NB4 (cell line): ENCODE data around the gene METTL26.
A peak's percentile ranks its signal among the peaks of the same experiment; 100 is the strongest.

Experiments
- DNase-seq: peaks from one replicate; pipeline ENCODE4 v3.0.0; 2010; ENCODE audit warnings: low read depth
- H3K4me3 ChIP-seq: one replicate; pipeline ENCODE4 v1.5.1; 2011; ENCODE audit warnings: mild to moderate bottlenecking, low read depth, low read length, moderate library complexity
- MYC ChIP-seq: IDR thresholded peaks from 2 replicates; pipeline ENCODE4 v1.6.1; 2011; ENCODE audit warnings: low read depth, low read length
- POLR2A ChIP-seq: IDR thresholded peaks from 2 replicates; pipeline ENCODE4 v1.6.1; 2011; ENCODE audit warnings: mild to moderate bottlenecking; ENCODE audit not compliant: insufficient read length; ENCODE audit errors: extremely low read depth
- TF ChIP-seq, protein P1 (sequence below): IDR thresholded peaks from one replicate; pipeline ENCODE4 v1.5.1; 2012; ENCODE audit warnings: low read depth, low read length
- TF ChIP-seq, protein P2 (sequence below): IDR thresholded peaks from 2 replicates; pipeline ENCODE4 v1.6.1; 2011; ENCODE audit warnings: low read depth, low read length

Gene METTL26

DNA sequence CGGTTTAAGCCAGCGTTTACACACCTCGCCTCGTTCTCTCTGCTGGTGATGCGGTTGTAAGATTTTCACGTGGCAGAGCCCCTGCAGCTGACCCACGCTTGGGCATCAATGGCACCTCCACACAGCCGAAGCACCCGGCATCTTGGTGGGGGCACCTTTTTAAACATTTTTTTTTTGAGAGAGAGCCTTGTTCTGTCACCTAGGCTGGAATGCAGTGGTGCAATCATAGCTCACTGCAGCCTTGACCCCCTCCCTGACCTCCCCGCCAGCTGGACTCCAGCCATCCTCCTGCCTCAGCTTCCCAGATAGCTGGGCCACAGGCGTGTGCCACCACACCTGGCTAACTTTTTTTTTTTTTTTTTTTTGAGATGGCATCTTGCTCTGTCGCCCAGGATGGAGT, 17.9 kb upstream of the METTL26 start:
- H3K4me3 ChIP-seq = no peak overlapping the region
- DNase-seq = no peak
- TF ChIP-seq POLR2A (no peak), MYC (no peak)
- TF ChIP-seq, protein P1, sequence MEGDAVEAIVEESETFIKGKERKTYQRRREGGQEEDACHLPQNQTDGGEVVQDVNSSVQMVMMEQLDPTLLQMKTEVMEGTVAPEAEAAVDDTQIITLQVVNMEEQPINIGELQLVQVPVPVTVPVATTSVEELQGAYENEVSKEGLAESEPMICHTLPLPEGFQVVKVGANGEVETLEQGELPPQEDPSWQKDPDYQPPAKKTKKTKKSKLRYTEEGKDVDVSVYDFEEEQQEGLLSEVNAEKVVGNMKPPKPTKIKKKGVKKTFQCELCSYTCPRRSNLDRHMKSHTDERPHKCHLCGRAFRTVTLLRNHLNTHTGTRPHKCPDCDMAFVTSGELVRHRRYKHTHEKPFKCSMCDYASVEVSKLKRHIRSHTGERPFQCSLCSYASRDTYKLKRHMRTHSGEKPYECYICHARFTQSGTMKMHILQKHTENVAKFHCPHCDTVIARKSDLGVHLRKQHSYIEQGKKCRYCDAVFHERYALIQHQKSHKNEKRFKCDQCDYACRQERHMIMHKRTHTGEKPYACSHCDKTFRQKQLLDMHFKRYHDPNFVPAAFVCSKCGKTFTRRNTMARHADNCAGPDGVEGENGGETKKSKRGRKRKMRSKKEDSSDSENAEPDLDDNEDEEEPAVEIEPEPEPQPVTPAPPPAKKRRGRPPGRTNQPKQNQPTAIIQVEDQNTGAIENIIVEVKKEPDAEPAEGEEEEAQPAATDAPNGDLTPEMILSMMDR = no peak
- TF ChIP-seq, protein P2, sequence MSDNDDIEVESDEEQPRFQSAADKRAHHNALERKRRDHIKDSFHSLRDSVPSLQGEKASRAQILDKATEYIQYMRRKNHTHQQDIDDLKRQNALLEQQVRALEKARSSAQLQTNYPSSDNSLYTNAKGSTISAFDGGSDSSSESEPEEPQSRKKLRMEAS = no peak

- no peak for TF ChIP-seq MYC
- no peak for TF ChIP-seq POLR2A
- no peak for DNase-seq
- H3K4me3 ChIP-seq = no peak overlapping the region
Measured at GRCh38 chr16:652454-653305, 16.6 kb upstream of the METTL26 start.

GRCh38 chr16:651844-652243, 15.7 kb upstream of the METTL26 start:
- DNase-seq = no peak
- TF ChIP-seq, protein P1 = no peak
- TF ChIP-seq, protein P2 = no peak
- TF ChIP-seq POLR2A (no peak), MYC (no peak)
- H3K4me3 ChIP-seq = no peak overlapping the region

DNA sequence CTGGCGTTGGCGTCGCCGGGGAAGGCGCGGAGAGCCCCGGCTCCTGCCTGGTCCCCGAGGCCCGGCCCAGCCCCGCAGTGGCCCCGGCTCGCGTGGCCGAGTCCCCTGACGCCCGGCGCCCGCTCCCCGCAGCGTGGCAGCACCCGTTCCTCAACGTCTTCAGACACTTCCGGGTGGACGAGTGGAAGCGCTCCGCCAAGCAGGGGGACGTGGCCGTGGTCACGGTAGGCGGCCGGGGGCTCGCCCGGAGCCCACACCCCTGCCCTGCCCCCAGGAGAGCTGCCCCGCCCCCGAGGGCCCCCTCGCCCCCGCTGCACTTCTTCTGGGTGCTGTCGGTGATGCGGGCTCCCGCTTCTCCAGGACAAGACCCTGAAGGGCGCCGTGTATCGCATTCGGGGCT, 13.5 kb upstream of the METTL26 start:
- peak overlapping the region; percentile 40 for H3K4me3 ChIP-seq
- no peak for TF ChIP-seq MYC
- TF ChIP-seq, protein P2 = no peak
- TF ChIP-seq POLR2A = no peak
- TF ChIP-seq, protein P1 = no peak
- DNase-seq = peak; percentile 36

DNA sequence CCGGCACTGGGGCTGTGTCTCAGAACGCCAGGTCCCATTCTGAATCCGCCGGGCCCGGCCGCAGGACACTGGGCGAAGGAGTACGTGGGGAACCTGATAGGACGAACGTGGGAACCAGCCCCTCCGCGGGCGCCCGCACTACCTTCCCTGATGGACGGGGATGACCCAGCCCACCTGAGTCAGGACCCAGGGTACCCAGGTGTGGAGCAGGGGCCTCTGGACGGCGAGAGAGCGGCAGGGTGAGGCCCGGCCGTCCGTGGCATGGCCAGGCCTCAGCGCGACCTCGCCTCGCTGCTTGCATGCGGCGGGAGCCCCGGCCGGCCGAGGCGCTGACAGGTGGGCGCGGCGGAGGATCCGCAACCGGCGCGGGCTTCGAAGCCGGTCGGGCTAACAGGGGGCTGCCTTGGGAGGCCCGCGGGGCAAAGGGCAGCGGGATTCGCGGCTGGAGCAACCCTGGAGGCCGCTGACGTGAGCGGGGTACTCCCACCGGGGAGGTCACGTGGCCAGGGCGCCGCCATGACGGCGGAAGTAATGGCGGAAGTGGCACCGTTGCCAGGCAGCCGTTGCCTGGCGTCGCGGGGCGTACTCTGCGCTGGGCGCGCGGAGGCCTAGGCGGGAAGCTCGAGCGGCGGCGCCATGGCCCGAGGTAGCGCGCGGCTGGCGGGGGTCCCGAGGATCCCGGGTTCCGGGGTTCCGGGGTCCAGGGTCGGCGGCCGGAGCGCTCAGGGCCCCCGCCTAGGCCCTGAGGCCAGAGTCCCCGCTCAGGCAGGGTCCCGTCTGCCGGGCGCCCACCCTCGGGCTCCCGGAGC, 12.9 kb upstream of the METTL26 start, which contains the start of gene WDR90:
Gene WDR90, plus strand, starts transcription at position 585 of the 809 bp plus-strand sequence. Its CDS starts 52 bp downstream, at position 637.
- H3K4me3 ChIP-seq = peak within 1 kb of the TSS; percentile 40
- peak; percentile 90 for DNase-seq

More for the DNA sequence above, 12.9 kb upstream of the METTL26 start, which contains the start of gene WDR90:
- peak; percentile 87 for TF ChIP-seq MYC
- TF ChIP-seq, protein P1 = no peak
- TF ChIP-seq POLR2A = peak; percentile 39
- TF ChIP-seq, protein P2 = peak; percentile 98
